Measurements from ENCODE around the gene ZMAT5. TPM values are rescaled to one million over a fixed set of nuclear protein-coding genes. Genes with fewer than 3 reads are reported as not detected.

Gene ZMAT5
- total and polyA plus RNA-seq, 4 donors, result 13.2 to 33.8 (median 32.5) TPM

GRCh38 chr22:29716814-29717545 lies 49.8 kb downstream of the ZMAT5 start:
- peak in 4 of 6 donors; percentile 53 to 93 (median 64) for DNase-seq (ENCODE audit: low read depth in 4 of 6, low spot score in 6 of 6)

GRCh38 chr22:29715705-29716104 lies 51.1 kb downstream of the ZMAT5 start:
- DNase-seq (ENCODE audit: low read depth in 4 of 6, low spot score in 6 of 6), result no peak
- Histone ChIP-seq H3K27ac (ENCODE audit: low read depth, low read length) (no peak overlapping the region), H3K4me1 (ENCODE audit: control insufficient read depth, insufficient read depth, low read length) (peaks cover 67% of the 10 kb centered on the region), H3K27me3 (ENCODE audit: control insufficient read depth, insufficient read depth, low read length) (peaks cover 9% of the 10 kb centered on the region), H3K9me3 (ENCODE audit: control insufficient read depth, insufficient read depth, low read length) (no peaks in the 10 kb centered on the region), H3K4me3 (ENCODE audit: low read depth, low read length) (no peak overlapping the region), H3K36me3 (ENCODE audit: control insufficient read depth, insufficient read depth, low read length) (peaks cover 3% of the 10 kb centered on the region)
- WGBS (ENCODE audit: insufficient coverage), result 48% methylated on average over 2 of the region's 5 CpGs

More at GRCh38 chr22:29716814-29717545, 49.8 kb downstream of the ZMAT5 start:
- no peak overlapping the region for H3K4me3 ChIP-seq (ENCODE audit: low read depth, low read length)
- H3K27ac ChIP-seq (ENCODE audit: low read depth, low read length), result no peak overlapping the region
- 69% methylated on average over 14 of the region's 16 CpGs for WGBS (ENCODE audit: insufficient coverage)
- peaks cover 11% of the 10 kb centered on the region for H3K27me3 ChIP-seq (ENCODE audit: control insufficient read depth, insufficient read depth, low read length)
- peaks cover 3% of the 10 kb centered on the region for H3K36me3 ChIP-seq (ENCODE audit: control insufficient read depth, insufficient read depth, low read length)
- H3K9me3 ChIP-seq (ENCODE audit: control insufficient read depth, insufficient read depth, low read length), result no peaks in the 10 kb centered on the region
- peaks cover 67% of the 10 kb centered on the region for H3K4me1 ChIP-seq (ENCODE audit: control insufficient read depth, insufficient read depth, low read length)

- peaks cover 9% of the 10 kb centered on the region for H3K27me3 ChIP-seq (ENCODE audit: control insufficient read depth, insufficient read depth, low read length)
- H3K27ac ChIP-seq (ENCODE audit: low read depth, low read length), result no peak overlapping the region
- H3K4me3 ChIP-seq (ENCODE audit: low read depth, low read length), result no peak overlapping the region
- peaks cover 3% of the 10 kb centered on the region for H3K36me3 ChIP-seq (ENCODE audit: control insufficient read depth, insufficient read depth, low read length)
- H3K4me1 ChIP-seq (ENCODE audit: control insufficient read depth, insufficient read depth, low read length), result peaks cover 70% of the 10 kb centered on the region
- DNase-seq (ENCODE audit: low read depth in 4 of 6, low spot score in 6 of 6), result peak in 2 of 6 donors; percentile 57 to 68
- 64% methylated on average over 12 of the region's 13 CpGs for WGBS (ENCODE audit: insufficient coverage)
- no peaks in the 10 kb centered on the region for H3K9me3 ChIP-seq (ENCODE audit: control insufficient read depth, insufficient read depth, low read length)
These were observed 51.6 kb downstream of the ZMAT5 start for GRCh38 chr22:29715240-29715639.

GRCh38 chr22:29713156-29713727 lies 53.6 kb downstream of the ZMAT5 start:
- Histone ChIP-seq H3K27ac (ENCODE audit: low read depth, low read length) (no peak overlapping the region), H3K4me1 (ENCODE audit: control insufficient read depth, insufficient read depth, low read length) (peaks cover 68% of the 10 kb centered on the region), H3K36me3 (ENCODE audit: control insufficient read depth, insufficient read depth, low read length) (peaks cover 3% of the 10 kb centered on the region), H3K4me3 (ENCODE audit: low read depth, low read length) (no peak overlapping the region), H3K27me3 (ENCODE audit: control insufficient read depth, insufficient read depth, low read length) (peaks cover 2% of the 10 kb centered on the region), H3K9me3 (ENCODE audit: control insufficient read depth, insufficient read depth, low read length) (no peaks in the 10 kb centered on the region)
- peak in 1 of 6 donors; percentile 88 for DNase-seq (ENCODE audit: low read depth in 4 of 6, low spot score in 6 of 6)
- 44% methylated on average over 8 of the region's 8 CpGs for WGBS (ENCODE audit: insufficient coverage)

- no peak for DNase-seq (ENCODE audit: low read depth in 4 of 6, low spot score in 6 of 6)
- peaks cover 2% of the 10 kb centered on the region for H3K27me3 ChIP-seq (ENCODE audit: control insufficient read depth, insufficient read depth, low read length)
- H3K9me3 ChIP-seq (ENCODE audit: control insufficient read depth, insufficient read depth, low read length), result no peaks in the 10 kb centered on the region
- no peak overlapping the region for H3K27ac ChIP-seq (ENCODE audit: low read depth, low read length)
- peaks cover 3% of the 10 kb centered on the region for H3K36me3 ChIP-seq (ENCODE audit: control insufficient read depth, insufficient read depth, low read length)
- no peak overlapping the region for H3K4me3 ChIP-seq (ENCODE audit: low read depth, low read length)
- H3K4me1 ChIP-seq (ENCODE audit: control insufficient read depth, insufficient read depth, low read length), result peaks cover 70% of the 10 kb centered on the region
- WGBS (ENCODE audit: insufficient coverage), result 100% methylated on average over 2 of the region's 2 CpGs
These were observed 54.7 kb downstream of the ZMAT5 start for GRCh38 chr22:29712119-29712518.

- H3K4me3 ChIP-seq (ENCODE audit: low read depth, low read length), result no peak overlapping the region
- peaks cover 3% of the 10 kb centered on the region for H3K36me3 ChIP-seq (ENCODE audit: control insufficient read depth, insufficient read depth, low read length)
- peak in 2 of 6 donors; percentile 77 to 80 for DNase-seq (ENCODE audit: low read depth in 4 of 6, low spot score in 6 of 6)
- H3K9me3 ChIP-seq (ENCODE audit: control insufficient read depth, insufficient read depth, low read length), result no peaks in the 10 kb centered on the region
- WGBS (ENCODE audit: insufficient coverage), result 23% methylated on average over 13 of the region's 18 CpGs
- H3K27ac ChIP-seq (ENCODE audit: low read depth, low read length), result no peak overlapping the region
- peaks cover 70% of the 10 kb centered on the region for H3K4me1 ChIP-seq (ENCODE audit: control insufficient read depth, insufficient read depth, low read length)
- H3K27me3 ChIP-seq (ENCODE audit: control insufficient read depth, insufficient read depth, low read length), result peaks cover 2% of the 10 kb centered on the region
These were observed 55.7 kb downstream of the ZMAT5 start for GRCh38 chr22:29710922-29711593.

- H3K36me3 ChIP-seq (ENCODE audit: control insufficient read depth, insufficient read depth, low read length), result peaks cover 3% of the 10 kb centered on the region
- H3K27ac ChIP-seq (ENCODE audit: low read depth, low read length), result no peak overlapping the region
- H3K4me3 ChIP-seq (ENCODE audit: low read depth, low read length), result no peak overlapping the region
- H3K9me3 ChIP-seq (ENCODE audit: control insufficient read depth, insufficient read depth, low read length), result no peaks in the 10 kb centered on the region
- DNase-seq (ENCODE audit: low read depth in 4 of 6, low spot score in 6 of 6), result no peak
- H3K27me3 ChIP-seq (ENCODE audit: control insufficient read depth, insufficient read depth, low read length), result peaks cover 2% of the 10 kb centered on the region
- whole genome bisulfite sequencing (ENCODE audit: insufficient coverage), result 36% methylated on average over 14 of the region's 15 CpGs
- H3K4me1 ChIP-seq (ENCODE audit: control insufficient read depth, insufficient read depth, low read length), result peaks cover 70% of the 10 kb centered on the region
These were observed 56.6 kb downstream of the ZMAT5 start for GRCh38 chr22:29710193-29710592.

- H3K27me3 ChIP-seq (ENCODE audit: control insufficient read depth, insufficient read depth, low read length), result peaks cover 4% of the 10 kb centered on the region
- no peaks in the 10 kb centered on the region for H3K9me3 ChIP-seq (ENCODE audit: control insufficient read depth, insufficient read depth, low read length)
- H3K4me1 ChIP-seq (ENCODE audit: control insufficient read depth, insufficient read depth, low read length), result peaks cover 74% of the 10 kb centered on the region
- peaks cover 2% of the 10 kb centered on the region for H3K36me3 ChIP-seq (ENCODE audit: control insufficient read depth, insufficient read depth, low read length)
- WGBS (ENCODE audit: insufficient coverage), result 85% methylated on average over 5 of the region's 5 CpGs
- no peak overlapping the region for H3K27ac ChIP-seq (ENCODE audit: low read depth, low read length)
- H3K4me3 ChIP-seq (ENCODE audit: low read depth, low read length), result no peak overlapping the region
- no peak for DNase-seq (ENCODE audit: low read depth in 4 of 6, low spot score in 6 of 6)
These were observed 59.3 kb downstream of the ZMAT5 start for GRCh38 chr22:29707471-29707870.

GRCh38 chr22:29707010-29707409 lies 59.8 kb downstream of the ZMAT5 start:
- DNase-seq (ENCODE audit: low read depth in 4 of 6, low spot score in 6 of 6), result peak in 1 of 6 donors; percentile 75
- Histone ChIP-seq H3K4me3 (ENCODE audit: low read depth, low read length) (no peak overlapping the region), H3K27me3 (ENCODE audit: control insufficient read depth, insufficient read depth, low read length) (peaks cover 4% of the 10 kb centered on the region), H3K27ac (ENCODE audit: low read depth, low read length) (no peak overlapping the region), H3K9me3 (ENCODE audit: control insufficient read depth, insufficient read depth, low read length) (no peaks in the 10 kb centered on the region), H3K4me1 (ENCODE audit: control insufficient read depth, insufficient read depth, low read length) (peaks cover 79% of the 10 kb centered on the region), H3K36me3 (ENCODE audit: control insufficient read depth, insufficient read depth, low read length) (no peaks in the 10 kb centered on the region)
- WGBS (ENCODE audit: insufficient coverage), result 17% methylated on average over 15 of the region's 18 CpGs
